Thyroid gland (tissue), 4 donors: ENCODE results near the gene FPR2. TPM values are rescaled to one million over a fixed set of nuclear protein-coding genes. Genes with fewer than 3 reads are reported as not detected.
A peak's percentile ranks its signal among the peaks of the same experiment; 100 is the strongest.

Experiments
- DNase-seq, 2 donors: peaks; one replicate each; pipeline ENCODE4 v3.0.0-alpha.2; 2019
- H3K27ac ChIP-seq, 3 donors: fragments of 200-600 bp; sonication (generic); 1 replicate in 2 of 3; 2 replicates in 1 of 3; pipeline ENCODE4 v1.5.1; 2016 to 2019; ENCODE audit warnings: mild to moderate bottlenecking in 1 of 3, moderate library complexity in 1 of 3
- H3K27me3 ChIP-seq: fragments of 200-600 bp; sonication (generic); one replicate; pipeline ENCODE4 v1.5.1; 2019
- H3K36me3 ChIP-seq, 2 donors: fragments of 200-600 bp; sonication (generic); one replicate each; pipeline ENCODE4 v1.5.1; 2016 to 2019
- H3K4me1 ChIP-seq, 2 donors: fragments of 200-600 bp; sonication (generic); one replicate each; pipeline ENCODE4 v1.5.1; 2017 to 2019
- H3K4me3 ChIP-seq, 3 donors: fragments of 200-600 bp; sonication (generic); replicated peaks in 1 of 3; 1 replicate in 2 of 3; 2 replicates in 1 of 3; pipeline ENCODE4 v1.5.1; 2016; ENCODE audit warnings: mild to moderate bottlenecking in 1 of 3
- H3K9me3 ChIP-seq: fragments of 200-600 bp; sonication (generic); one replicate; pipeline ENCODE4 v1.5.1; 2017
- POLR2A ChIP-seq, 2 donors: fragments of 450-650 bp; IDR thresholded peaks; one replicate each; pipeline ENCODE4 v1.6.1; 2017; ENCODE audit warnings: antibody characterized with exemption in 2 of 2, mild to moderate bottlenecking in 2 of 2, moderate library complexity in 1 of 2
- WGBS, 2 donors: methylation state at CpG; one replicate each; pipeline ENCODE4 v1.1.5; 2017; 5-methylcytosine and 5-hydroxymethylcytosine counted together
- intact Hi-C: fragments of 100-400 bp; cut with DNase I; formaldehyde crosslinking; loops from one replicate; pipeline ENCODE4 v1.15.1; 2023
- total RNA-seq, 4 donors: library from RNA; depleted of rRNA; stranded (reverse); fragments of >200 nt; gene quantifications; one replicate each; pipeline ENCODE4 v1.2.3, GENCODE V29; 2016
- TF ChIP-seq, protein P1 (sequence below), 6 experiments: fragments of 200-600 bp in 3 of 6; fragments of 450-650 bp in 3 of 6; sonication (generic) in 3 of 6; IDR thresholded peaks; one replicate each; pipeline ENCODE4 v1.5.1; 2016 to 2019; ENCODE audit warnings: antibody characterized with exemption in 6 of 6, mild to moderate bottlenecking in 2 of 6, inconsistent platforms in 1 of 6, moderate library complexity in 1 of 6

The FPR2 gene
- total RNA-seq, 4 donors from 2014 or later = 0.11 to 0.94 (median 0.39) TPM; not detected in 1

DNA sequence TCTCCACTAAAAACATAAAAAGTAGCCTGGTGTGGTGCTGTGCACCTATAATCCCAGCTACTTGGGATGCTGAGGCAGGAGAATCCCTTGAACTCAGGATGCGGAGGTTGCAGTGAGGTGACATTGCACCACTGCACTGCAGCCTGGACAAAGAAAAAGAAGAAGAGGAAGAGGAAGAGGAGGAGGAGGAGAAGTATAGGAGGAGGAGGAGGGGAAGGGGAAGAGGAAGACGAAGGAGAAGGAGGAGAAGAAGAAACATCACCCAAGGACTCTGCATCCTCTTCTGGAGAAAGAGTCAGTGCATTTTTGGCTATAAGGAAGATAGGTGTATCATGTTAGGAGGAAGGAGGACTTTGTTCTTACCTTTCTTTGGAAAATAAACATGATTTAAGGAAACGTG lies 21.0 kb downstream of the FPR2 start:
- H3K27me3 ChIP-seq = no peaks in the 10 kb centered on the region
- no peak for TF ChIP-seq POLR2A (IDR thresholded peaks at IDR 0.05)
- TF ChIP-seq, protein P1, sequence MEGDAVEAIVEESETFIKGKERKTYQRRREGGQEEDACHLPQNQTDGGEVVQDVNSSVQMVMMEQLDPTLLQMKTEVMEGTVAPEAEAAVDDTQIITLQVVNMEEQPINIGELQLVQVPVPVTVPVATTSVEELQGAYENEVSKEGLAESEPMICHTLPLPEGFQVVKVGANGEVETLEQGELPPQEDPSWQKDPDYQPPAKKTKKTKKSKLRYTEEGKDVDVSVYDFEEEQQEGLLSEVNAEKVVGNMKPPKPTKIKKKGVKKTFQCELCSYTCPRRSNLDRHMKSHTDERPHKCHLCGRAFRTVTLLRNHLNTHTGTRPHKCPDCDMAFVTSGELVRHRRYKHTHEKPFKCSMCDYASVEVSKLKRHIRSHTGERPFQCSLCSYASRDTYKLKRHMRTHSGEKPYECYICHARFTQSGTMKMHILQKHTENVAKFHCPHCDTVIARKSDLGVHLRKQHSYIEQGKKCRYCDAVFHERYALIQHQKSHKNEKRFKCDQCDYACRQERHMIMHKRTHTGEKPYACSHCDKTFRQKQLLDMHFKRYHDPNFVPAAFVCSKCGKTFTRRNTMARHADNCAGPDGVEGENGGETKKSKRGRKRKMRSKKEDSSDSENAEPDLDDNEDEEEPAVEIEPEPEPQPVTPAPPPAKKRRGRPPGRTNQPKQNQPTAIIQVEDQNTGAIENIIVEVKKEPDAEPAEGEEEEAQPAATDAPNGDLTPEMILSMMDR (IDR thresholded peaks at IDR 0.05) = no peak
- no peaks in the 10 kb centered on the region for H3K9me3 ChIP-seq
- H3K4me3 ChIP-seq = no peak overlapping the region
- no peak overlapping the region for H3K27ac ChIP-seq
- DNase-seq = no peak
- intact Hi-C loops = no loop called here
- H3K36me3 ChIP-seq = no peaks in the 10 kb centered on the region
- no peaks in the 10 kb centered on the region for H3K4me1 ChIP-seq
- 52% methylated on average over 3 of the region's 3 CpGs for WGBS, 2 donors

DNA sequence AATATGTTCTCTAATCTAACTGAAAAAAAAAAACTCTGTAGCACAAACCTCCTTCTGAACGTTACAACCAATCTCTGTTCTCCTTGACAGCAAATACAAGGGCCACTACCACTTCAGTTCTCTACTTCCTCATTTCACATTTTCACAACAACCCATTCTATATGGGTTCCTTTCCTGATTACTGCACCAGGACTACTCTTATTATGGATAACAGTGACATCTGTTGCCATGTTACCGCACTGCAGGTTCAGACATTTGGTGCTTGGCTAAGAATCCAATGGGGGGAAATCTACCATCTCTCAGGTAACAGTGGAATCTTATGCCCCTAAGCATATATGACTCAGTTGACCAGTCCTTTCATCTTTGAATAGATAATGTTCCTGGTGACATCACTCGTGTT lies 22.4 kb downstream of the FPR2 start:
- TF ChIP-seq, protein P1 (IDR thresholded peaks at IDR 0.05) = no peak
- no peak for TF ChIP-seq POLR2A (IDR thresholded peaks at IDR 0.05)
- no peaks in the 10 kb centered on the region for H3K4me1 ChIP-seq
- H3K27me3 ChIP-seq = no peaks in the 10 kb centered on the region
- intact Hi-C loops = no loop called here
- DNase-seq = no peak
- H3K36me3 ChIP-seq = no peaks in the 10 kb centered on the region
- no peaks in the 10 kb centered on the region for H3K9me3 ChIP-seq
- H3K4me3 ChIP-seq = no peak overlapping the region
- no peak overlapping the region for H3K27ac ChIP-seq
- 21 to 38% methylated on average over 3 of the region's 3 CpGs for WGBS, 2 donors

DNA sequence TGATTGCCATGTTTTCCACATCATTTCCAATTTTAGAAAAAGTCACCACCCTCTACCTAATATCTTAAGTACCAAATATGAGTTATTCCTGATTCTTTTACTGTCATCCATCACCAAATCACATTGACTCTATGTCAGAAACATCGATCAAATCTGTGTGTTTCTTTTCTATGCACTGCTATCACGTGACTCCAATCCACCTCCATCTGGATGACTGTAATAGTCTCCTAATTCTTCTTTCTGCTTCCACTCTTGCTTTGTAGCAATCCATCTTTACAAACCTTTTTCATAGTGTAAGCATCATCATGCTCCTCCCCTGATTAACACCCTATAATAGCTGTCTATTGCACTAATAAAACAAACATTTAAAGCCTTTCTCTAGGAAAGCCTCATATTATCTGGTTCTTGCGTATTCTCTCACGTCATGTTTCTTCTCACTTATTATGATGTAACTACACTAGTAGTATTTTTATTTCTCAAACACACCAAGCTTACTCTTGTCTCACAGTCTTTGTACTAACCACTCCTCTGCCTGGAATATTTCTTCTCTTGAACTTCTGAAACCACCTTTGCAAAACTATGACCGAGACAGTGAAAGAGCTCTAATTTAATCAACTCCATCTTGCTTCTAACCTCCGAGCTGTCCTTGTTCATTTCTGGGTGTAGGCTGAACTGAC lies 23.3 kb downstream of the FPR2 start:
- H3K27me3 ChIP-seq = no peaks in the 10 kb centered on the region
- DNase-seq = no peak
- WGBS, 2 donors = 58 to 63% methylated on average over 6 of the region's 6 CpGs
- intact Hi-C loops = no loop called here
- no peaks in the 10 kb centered on the region for H3K4me1 ChIP-seq
- no peak overlapping the region for H3K27ac ChIP-seq
- H3K9me3 ChIP-seq = no peaks in the 10 kb centered on the region
- no peaks in the 10 kb centered on the region for H3K36me3 ChIP-seq
- TF ChIP-seq, protein P1 (IDR thresholded peaks at IDR 0.05) = no peak
- TF ChIP-seq POLR2A (IDR thresholded peaks at IDR 0.05) = no peak
- no peak overlapping the region for H3K4me3 ChIP-seq

DNA sequence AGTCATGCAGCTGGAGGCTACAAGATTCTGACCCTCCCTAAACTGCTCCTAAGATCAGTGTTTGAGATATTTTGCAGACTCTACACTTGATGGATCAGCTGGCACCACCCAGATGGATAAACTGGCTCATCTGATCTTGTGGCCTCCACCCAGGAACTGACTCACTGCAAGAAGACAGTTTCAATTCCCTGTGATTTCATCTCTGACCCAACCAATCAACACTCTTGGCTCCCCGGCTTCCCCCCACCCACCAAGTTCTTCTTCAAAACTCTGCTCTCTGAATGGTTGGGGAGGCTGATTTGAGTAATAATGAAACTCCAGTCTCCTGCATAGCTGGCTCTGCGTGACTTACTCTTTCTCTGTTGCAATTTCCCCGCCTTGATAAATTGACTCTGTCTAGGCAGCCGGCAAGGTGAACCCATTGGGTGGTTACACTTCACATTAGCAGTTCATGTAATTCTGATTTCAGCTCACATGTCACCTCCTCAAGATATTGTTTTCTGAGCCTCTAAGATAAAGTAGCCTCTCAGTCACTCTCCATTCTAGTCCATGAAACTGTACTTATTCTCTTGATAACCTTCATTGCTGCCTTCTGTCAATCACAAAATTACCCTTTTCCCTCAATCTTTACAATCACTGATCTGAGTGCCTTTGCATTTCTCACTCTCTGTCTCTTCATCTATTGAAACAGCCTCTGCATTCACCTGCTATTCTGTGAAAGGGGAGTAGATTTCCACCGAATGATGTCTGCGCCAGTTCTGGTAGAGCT lies 24.1 kb downstream of the FPR2 start:
- Histone ChIP-seq H3K36me3 (no peaks in the 10 kb centered on the region), H3K27me3 (no peaks in the 10 kb centered on the region), H3K27ac (no peak overlapping the region), H3K4me3 (no peak overlapping the region), H3K4me1 (no peaks in the 10 kb centered on the region), H3K9me3 (no peaks in the 10 kb centered on the region)
- WGBS, 2 donors = 60 to 66% methylated on average over 6 of the region's 6 CpGs
- TF ChIP-seq, protein P1 (IDR thresholded peaks at IDR 0.05) = no peak
- no peak for TF ChIP-seq POLR2A (IDR thresholded peaks at IDR 0.05)
- DNase-seq = peak in 1 of 2 donors; percentile 14
- intact Hi-C loops = no loop called here
